ENCODE results near the gene MVB12A. TPM values are rescaled to one million over a fixed set of nuclear protein-coding genes. Genes with fewer than 3 reads are reported as not detected.

The MVB12A gene
- total and polyA plus RNA-seq, 2 experiments from 2014 or later: 130 to 148 TPM

GRCh38 chr19:17415121-17415520 is 4.7 kb upstream of the MVB12A start:
- peak; percentile 15 to 30 for DNase-seq (ENCODE audit: low read depth in 1 of 2, low spot score in 1 of 2)
- no peaks in the 10 kb centered on the region for H3K9me3 ChIP-seq (ENCODE audit: low read depth)
- peaks cover 37% of the 10 kb centered on the region for H3K4me1 ChIP-seq (ENCODE audit: low read depth)
- H3K27ac ChIP-seq: peak overlapping the region; percentile 95
- no peak overlapping the region for H3K4me3 ChIP-seq
- TF ChIP-seq CTCF (IDR thresholded peaks at IDR 0.05; ENCODE audit: low read depth, low read length): no peak
- H3K27me3 ChIP-seq: no peaks in the 10 kb centered on the region
- H3K36me3 ChIP-seq: no peaks in the 10 kb centered on the region

GRCh38 chr19:17418710-17419109 is 1.1 kb upstream of the MVB12A start:
- H3K9me3 ChIP-seq (ENCODE audit: low read depth): no peaks in the 10 kb centered on the region
- peaks cover 16% of the 10 kb centered on the region for H3K4me1 ChIP-seq (ENCODE audit: low read depth)
- peak in 1 of 2 donors; percentile 39 for DNase-seq (ENCODE audit: low read depth in 1 of 2, low spot score in 1 of 2)
- no peak for TF ChIP-seq CTCF (IDR thresholded peaks at IDR 0.05; ENCODE audit: low read depth, low read length)
- no peak overlapping the region for H3K4me3 ChIP-seq
- H3K36me3 ChIP-seq: no peaks in the 10 kb centered on the region
- no peaks in the 10 kb centered on the region for H3K27me3 ChIP-seq
- peak overlapping the region; percentile 90 for H3K27ac ChIP-seq

GRCh38 chr19:17419154-17419620 is 660 bp upstream of the MVB12A start:
- DNase-seq (ENCODE audit: low read depth in 1 of 2, low spot score in 1 of 2): no peak
- peak overlapping the region; percentile 90 for H3K27ac ChIP-seq
- TF ChIP-seq CTCF (IDR thresholded peaks at IDR 0.05; ENCODE audit: low read depth, low read length): no peak
- H3K4me1 ChIP-seq (ENCODE audit: low read depth): peaks cover 13% of the 10 kb centered on the region
- H3K9me3 ChIP-seq (ENCODE audit: low read depth): no peaks in the 10 kb centered on the region
- H3K4me3 ChIP-seq: peak overlapping the region; percentile 24
- H3K36me3 ChIP-seq: no peaks in the 10 kb centered on the region
- no peaks in the 10 kb centered on the region for H3K27me3 ChIP-seq

- Histone ChIP-seq H3K9me3 (ENCODE audit: low read depth) (no peaks in the 10 kb centered on the region), H3K36me3 (no peaks in the 10 kb centered on the region), H3K4me3 (peak overlapping the region; percentile 87), H3K27ac (peak overlapping the region; percentile 11), H3K27me3 (no peaks in the 10 kb centered on the region), H3K4me1 (ENCODE audit: low read depth) (peaks cover 7% of the 10 kb centered on the region)
- TF ChIP-seq CTCF (IDR thresholded peaks at IDR 0.05; ENCODE audit: low read depth, low read length): peak; percentile 4
- DNase-seq (ENCODE audit: low read depth in 1 of 2, low spot score in 1 of 2): peak; percentile 24 to 51
Observed at GRCh38 chr19:17420475-17420924, 653 bp downstream of the MVB12A start.

- Histone ChIP-seq H3K9me3 (ENCODE audit: low read depth) (no peaks in the 10 kb centered on the region), H3K27me3 (no peaks in the 10 kb centered on the region), H3K4me1 (ENCODE audit: low read depth) (peaks cover 3% of the 10 kb centered on the region), H3K4me3 (no peak overlapping the region), H3K36me3 (no peaks in the 10 kb centered on the region), H3K27ac (no peak overlapping the region)
- DNase-seq (ENCODE audit: low read depth in 1 of 2, low spot score in 1 of 2): no peak
- TF ChIP-seq CTCF (IDR thresholded peaks at IDR 0.05; ENCODE audit: low read depth, low read length): no peak
Observed at GRCh38 chr19:17421942-17422341, 2.1 kb downstream of the MVB12A start.

Measured in cardiac muscle cell (in vitro differentiated cells and primary cell).